NK-92 (cell line): ENCODE measurements around the gene MFN2.

ENCODE experiments used
- DNase-seq: peaks from one replicate; lab custom pipeline; 2025; ENCODE audit not compliant: unreplicated experiment; lab: John Stamatoyannopoulos, UW

MFN2 gene

DNA sequence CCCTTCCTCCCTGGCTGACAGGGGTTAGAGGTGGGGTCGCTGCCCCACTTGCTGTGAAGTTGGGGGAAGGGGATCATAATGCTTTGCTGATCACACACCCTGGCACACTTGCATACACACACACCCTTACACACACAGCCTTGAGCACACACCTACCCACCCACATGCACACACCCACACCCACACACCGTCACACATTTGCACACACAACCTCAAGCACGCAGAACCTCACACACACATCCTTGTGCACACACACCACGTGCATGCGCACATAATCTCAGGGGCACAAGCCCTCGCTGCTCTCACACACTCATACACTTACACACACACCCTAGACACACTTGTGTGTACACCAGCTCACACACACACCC lies 66.5 kb downstream of the MFN2 start:
- no peak for DNase-seq

DNA sequence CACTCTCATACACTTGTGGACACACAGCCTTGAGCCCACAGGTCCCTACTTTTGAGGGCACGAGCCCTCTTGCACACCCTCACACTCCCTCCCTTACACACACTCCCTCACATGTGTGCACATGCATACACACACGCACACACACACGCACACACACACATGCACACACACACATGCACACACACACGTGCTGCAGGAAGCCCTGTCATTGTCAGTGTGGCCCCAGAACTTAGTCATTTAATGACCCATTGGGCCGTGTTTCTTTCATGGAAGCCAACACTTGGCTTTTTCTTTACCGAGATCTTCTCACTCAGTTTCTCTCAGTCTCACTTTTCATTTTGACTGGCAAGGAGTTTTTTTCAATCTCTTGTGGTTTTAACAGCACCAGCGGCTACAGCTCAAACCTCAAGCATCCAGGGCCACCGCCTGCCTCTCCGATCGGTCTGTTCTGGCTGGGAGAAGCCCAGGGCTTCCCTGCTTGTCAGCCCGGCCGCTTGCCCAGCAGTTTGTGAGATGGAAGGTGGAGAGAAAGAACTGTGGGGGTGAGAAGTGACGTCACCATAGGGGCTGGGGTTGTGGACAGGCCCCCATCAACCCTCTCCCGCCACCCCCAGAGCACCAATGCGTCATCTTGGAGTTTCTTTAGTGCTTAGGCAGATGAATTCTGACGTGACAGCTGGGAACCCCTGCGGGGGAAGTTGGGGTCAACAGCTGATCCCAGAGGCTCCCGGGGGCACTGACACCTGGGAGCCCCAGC lies 67.1 kb downstream of the MFN2 start:
- DNase-seq = no peak

DNA sequence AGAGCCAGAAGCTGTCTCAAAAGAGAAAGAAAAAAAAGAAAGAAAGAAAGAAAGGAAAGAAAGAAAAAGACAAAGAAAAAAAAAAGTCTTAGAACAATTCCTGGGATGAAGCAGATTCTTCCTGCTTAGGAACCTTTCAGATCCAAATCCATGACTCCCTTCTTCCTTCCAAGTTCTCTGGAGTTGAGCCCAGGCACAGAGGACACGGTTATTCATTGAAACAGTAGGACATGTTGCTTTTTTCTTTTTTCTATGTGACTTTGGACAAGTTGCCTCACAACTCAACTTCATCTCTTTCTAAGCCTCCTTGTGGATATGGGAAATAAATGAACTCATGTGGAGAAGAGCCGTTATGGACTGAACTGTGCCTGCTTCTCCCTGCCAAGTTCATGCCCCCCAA lies 68.1 kb downstream of the MFN2 start:
- DNase-seq = no peak

DNA sequence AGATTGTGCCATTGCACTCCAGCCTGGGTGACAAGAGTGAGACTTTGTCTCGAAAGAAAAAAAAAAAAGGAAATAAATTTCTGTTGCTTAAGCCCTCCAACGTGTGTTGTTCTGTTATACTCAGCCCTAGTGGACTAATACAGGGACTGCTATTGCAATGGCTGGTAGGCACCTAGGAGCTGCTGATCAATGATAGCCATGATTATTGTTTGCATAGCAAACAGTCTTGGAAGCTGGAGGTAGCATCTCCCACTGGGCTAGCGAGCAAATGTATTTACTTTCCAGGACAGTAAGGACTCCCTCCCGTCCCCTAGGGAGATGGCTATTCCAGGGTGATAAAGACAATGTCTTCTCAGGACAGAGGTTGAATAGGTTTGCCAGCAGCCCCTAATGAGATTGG lies 69.4 kb downstream of the MFN2 start:
- DNase-seq = no peak

DNA sequence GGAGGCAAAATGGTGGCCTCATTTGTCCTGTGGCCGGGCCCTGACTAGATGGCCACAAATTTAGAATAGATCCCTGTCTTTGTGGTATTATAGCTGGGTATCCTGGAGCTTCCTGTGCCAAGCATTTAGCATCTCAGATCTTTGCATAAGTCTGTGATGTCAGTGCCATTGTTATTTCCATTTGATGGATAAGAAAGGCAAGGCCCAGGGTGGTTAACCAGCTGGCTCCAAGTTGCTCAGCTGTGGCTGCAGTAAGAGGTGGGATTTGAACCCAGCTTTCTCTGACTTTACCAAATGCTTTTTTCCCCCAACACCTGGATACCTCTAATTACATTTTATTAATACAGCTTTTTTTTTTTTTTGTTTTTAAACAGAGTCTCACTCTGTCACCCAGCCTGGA lies 71.1 kb downstream of the MFN2 start:
- DNase-seq = no peak

DNA sequence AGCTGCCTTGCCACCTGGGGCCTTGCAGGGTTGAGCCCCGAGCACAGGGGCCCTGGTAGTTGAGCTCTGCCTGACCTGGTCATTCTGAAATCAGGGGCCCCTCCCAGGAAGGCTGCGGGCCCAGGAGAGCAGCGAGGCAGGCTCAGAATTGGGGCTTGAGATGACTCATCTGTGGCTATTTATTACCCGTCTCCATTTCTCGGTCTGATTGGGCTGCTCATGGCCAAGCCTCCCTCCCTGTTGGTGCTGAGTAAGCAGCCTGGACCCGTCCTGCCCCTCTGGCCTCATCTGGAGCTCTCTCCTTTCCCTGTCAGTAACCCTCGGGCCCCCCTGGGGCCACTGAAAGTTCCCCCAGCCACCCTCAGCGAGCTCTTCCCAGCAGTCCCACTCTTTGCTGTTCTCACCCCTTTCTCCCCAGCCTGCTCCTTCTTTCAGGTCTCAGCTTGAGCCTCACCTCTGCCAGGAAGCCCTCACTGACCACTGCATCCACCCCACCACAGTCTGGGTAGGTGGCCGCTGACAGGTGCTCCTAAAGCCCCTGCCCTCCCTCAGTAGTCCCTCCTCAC lies 71.8 kb downstream of the MFN2 start:
- DNase-seq = no peak

DNA sequence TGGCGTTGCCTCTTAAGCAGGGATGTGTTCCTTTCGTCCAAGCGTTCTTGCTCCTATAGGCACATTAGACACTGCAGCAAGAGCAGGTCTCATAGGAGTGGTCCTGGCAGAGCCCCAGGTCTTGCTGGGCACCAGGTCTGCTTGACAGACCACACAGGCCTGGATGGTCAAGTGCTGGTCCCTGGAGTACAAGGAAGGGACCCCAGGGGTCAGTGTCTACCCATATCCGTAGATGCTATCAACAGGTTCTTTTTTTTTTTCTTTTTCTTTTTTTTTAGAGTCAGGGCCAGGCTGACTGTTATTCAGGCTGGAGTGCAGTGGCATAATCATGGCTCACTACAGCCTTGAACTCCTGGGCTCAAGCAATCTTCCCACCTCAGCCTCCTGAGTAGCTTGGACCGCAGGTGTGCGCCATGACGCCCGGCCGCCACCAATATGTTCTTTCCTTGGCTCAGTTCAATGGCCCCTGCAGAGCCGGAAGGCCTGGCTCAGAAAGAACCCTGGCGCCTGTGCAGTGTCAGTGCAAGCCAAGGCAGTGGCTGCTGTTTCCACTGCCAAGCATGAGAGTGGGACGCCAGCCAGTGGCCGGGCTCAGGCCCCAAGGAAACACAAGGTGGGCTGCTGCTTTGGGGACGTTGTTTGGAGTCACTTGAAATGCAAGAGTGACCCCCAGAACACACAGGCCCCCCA lies 72.9 kb downstream of the MFN2 start:
- DNase-seq = no peak

DNA sequence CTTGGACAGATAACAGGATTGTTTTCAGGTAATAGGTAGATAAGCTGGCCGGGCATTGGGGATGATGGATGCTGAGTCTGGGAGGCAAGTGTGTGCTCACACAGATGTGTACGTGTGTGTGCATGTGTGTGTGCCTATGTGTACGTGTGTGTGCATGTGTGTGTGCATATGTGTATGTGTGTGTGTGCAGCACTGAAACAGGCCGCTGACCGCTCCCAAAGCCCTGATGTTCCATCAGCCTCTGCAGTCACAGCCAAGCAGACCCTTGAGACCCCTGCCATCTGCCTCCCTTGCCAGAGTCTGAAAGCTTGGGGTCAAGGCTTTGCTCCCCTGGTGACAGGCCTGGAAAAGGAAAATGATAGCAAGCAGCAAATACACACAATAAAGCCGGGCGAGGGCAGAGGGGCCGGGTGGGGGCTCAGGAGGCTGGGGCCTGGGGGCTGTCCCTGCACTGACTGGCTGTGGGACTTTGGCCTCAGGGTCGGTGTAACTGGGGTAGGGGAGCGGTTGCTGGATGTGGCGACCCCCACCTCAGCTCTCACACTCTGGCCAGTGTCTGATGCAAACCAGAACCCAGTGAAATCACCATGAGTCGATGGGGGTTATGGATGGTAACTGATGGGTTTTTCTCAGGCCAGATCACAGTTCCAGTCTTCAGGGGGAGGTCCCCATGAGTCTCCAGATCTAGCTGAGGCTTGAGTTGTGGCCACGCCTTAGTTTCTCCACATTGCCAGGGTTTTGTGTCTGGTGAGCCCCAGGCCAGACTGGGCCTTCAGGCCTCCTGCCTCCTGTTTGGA lies 73.7 kb downstream of the MFN2 start:
- no peak for DNase-seq

DNA sequence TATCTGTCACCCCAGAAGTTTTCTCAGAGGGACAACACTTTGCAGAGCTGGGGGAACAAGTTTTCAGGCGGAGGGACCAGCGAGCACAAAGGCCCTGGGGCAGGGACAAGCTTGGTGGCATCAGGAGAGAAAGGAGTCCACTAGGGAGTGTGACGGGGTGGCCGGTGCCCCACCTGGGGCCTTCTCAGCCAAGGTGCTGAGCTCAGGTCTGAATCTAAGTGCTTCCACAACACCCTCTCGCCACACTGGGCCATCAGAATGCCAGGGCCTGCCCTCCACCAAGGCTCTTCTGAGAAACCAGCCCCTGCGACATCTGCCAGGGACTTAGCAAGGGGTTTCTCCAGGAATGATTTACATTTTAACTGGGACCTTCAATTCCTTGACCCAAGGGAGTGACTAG lies 75.0 kb downstream of the MFN2 start:
- no peak for DNase-seq

DNA sequence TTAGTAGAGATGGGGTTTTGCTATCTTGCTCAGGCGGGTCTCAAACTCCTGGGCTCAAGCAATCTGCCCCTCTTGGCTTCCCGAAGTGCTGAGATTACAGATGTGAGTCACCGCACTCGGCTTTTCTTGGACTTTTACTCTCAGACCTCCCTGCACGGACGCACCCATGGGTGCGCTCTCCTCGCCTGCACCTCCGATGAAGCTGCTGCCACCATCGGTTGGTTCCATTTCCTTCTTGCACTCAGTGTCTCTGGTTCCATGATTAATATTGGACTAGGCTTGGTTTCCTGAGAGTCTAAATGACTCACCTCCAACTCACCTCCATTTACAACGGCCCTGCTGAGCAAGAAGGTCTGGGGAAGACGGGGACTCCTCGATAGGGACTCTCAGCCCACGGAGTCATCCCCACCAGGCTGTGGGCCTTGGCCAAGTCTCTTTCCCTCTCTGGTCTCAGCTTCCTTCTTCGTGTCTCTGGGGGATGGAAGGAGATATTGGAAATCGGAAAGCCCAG lies 76.1 kb downstream of the MFN2 start:
- DNase-seq = no peak

DNA sequence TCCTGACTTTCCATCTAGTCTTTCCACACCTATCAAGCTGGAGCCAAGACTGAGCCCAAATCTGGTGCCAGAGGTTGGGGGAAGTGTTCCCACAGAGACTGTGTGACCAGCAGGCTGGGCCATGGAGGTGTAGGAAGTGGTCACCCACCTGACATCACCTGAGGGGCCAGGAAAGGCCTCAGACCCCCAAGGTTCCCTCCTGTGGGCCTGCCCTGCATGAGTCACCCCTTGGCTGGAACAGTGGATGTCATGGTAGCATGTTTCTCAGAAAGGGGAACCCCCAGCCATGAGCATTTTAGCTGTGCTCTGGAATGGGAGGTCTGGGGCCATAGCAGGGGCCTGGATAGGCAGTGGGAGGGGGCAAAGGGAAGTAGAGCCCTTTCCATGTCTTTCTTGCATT lies 77.1 kb downstream of the MFN2 start:
- DNase-seq = no peak

DNA sequence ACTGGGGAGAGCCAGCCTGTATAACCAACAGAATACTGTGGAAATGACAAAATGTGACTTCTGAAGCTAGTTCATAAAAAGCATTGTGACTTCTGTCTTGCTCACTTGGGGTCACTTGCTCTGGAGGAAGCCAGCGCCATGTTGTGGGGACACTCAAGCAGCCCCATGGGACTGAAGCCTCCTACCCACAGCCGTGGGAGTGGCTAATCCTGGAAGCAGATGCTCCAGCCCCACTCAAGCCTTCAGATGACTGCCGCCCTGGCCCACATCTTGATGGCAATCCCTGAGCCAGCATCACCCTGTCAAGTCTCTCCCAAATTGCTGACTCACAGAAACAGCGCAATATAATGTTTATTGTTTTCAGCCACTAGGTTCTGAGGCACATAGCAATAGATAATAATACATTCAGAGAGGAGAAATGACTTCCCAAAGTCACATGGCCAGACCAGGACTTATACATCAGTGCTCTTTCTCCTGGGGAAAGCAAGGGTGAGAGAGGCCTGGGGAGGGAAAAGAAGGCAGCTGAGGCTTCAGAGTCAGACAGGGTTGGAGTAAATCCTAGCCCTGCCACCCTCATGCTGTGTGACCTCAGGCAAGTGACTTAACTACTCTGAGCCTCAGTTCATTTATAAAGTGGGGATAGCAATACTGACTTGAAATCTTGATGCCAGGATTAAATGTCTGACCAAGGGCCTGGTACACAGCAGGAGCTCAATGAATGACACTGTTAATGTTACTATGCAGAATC lies 77.9 kb downstream of the MFN2 start:
- no peak for DNase-seq

DNA sequence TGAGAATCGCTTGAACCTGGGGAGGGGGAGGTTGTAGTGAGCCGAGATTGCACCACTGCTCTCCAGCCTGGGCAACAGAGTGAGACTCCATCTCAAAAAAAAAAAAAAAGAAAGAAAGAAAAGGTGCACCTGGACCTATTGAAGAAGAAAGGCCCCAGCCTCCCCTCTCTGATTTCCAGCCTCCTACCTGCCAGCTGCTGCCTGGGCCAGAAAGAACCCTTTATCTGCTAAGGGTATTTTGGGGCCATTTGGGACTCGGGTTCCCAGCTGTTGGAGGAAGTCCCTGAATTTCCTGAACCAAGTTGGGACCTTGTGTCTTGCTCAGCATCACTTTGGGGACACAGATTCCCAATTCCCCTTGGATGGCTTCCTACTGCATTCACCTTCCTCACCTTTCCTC lies 79.0 kb downstream of the MFN2 start:
- DNase-seq = no peak

DNA sequence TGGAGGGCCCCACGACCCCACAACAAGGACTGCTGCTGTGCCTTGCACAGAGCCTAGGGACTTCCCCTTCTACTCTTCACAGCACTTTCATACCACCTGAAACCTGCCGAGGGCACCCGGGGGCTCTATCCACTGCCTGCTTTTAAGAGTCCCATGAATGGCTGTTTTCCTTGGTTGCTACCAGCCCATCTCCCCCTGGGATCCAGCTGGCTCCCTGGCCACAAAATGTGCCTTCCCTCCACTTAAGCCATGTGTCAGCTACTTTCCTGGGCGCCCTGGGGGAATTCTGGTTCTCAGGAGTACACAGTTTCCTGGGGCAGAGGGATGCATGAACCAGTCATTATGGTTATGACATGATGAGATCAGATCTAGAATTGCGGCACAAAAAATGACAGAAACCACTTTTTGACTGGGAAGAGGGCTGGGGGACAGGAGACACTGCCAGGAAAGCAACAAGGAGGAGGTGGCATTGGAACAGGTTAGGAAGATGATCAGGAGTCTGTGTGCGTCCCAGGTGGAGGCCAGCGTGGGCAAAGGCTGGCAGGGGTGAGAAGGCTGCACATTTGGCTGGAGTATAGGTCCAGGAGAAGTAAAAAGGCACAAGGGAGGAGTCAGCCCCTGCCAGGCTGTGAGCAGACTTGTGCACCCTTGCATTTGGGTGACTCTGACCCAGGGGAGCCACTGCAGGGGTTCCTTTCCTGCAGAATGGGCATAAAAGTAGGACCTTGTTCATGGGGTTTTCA lies 79.6 kb downstream of the MFN2 start:
- no peak for DNase-seq

DNA sequence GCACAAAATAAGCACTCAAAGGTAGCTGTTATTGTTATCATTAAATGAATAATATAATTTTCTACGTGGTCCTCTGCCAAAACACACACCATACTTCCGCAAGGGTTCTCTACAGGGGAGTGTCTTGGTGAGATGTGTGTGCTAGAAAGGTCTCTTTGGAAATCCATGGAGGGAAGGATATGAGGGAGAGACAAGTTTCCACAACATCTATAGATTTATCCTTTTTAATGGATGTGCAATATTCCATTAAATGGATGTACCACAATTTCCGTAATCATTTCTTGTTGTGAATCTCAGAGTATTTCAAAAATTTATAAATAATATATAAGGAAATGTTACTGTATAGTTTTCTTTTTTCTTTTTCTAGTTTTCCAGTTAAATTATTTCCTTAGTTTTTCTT lies 80.3 kb downstream of the MFN2 start:
- no peak for DNase-seq
